Vagina (tissue), 2 donors: ENCODE data around the gene PVALB.

Experiments
- CTCF ChIP-seq, 3 experiments: fragments of 450-650 bp in 2 of 3; fragments of 200-600 bp in 1 of 3; sonication (generic) in 1 of 3; IDR thresholded peaks; one replicate each; pipeline ENCODE4 v1.5.1; 2017 to 2019; ENCODE audit warnings: antibody characterized with exemption in 3 of 3, mild to moderate bottlenecking in 2 of 3, moderate library complexity in 2 of 3
- POLR2A ChIP-seq, 2 donors: fragments of 450-650 bp; IDR thresholded peaks; one replicate each; pipeline ENCODE4 v1.6.1; 2017; ENCODE audit warnings: antibody characterized with exemption in 2 of 2, mild to moderate bottlenecking in 2 of 2, moderate library complexity in 2 of 2
- POLR2AphosphoS5 ChIP-seq, 2 donors: sonication (generic); formaldehyde crosslinking; IDR thresholded peaks; one replicate each; pipeline ENCODE4 v1.9.0; 2017; ENCODE audit warnings: antibody characterized with exemption in 2 of 2, mild to moderate bottlenecking in 2 of 2, low read depth in 1 of 2; ENCODE audit not compliant: insufficient read depth in 1 of 2

GRCh38 chr22:36850056-36850455, 33.2 kb upstream of the PVALB start:
- TF ChIP-seq CTCF (IDR thresholded peaks at IDR 0.05) (no peak), POLR2AphosphoS5 (IDR thresholded peaks at IDR 0.05; ENCODE audit: insufficient read depth in 1 of 2, low read depth in 1 of 2) (no peak), POLR2A (IDR thresholded peaks at IDR 0.05) (no peak)
